GM21447 (cell line): ENCODE measurements around the gene HMMR.
"Not testable (repeated sequence)": the region's sequence is repeated elsewhere in the genome, so short reads cannot be mapped to it uniquely, and the experiment has no call there.

Experiments
- ATAC-seq: cut with Tn5 transposase; IDR thresholded peaks from one replicate; pipeline ENCODE4 v1.9.1; 2021; ENCODE audit not compliant: unreplicated experiment

HMMR gene

GRCh38 chr5:163505368-163506094 lies 45.1 kb downstream of the HMMR start, which contains the start of gene MAT2B:
Gene MAT2B, plus strand, starts transcription at chr5:163505619. Its CDS starts 68 bp downstream, at chr5:163505687.
- peak; percentile 81 for ATAC-seq

GRCh38 chr5:163506095-163506457 lies 45.6 kb downstream of the HMMR start:
- ATAC-seq, result peak; percentile 10

- ATAC-seq, result no peak
Observed at GRCh38 chr5:163506726-163507125, 46.3 kb downstream of the HMMR start.

GRCh38 chr5:163508753-163509152 lies 48.3 kb downstream of the HMMR start:
- no peak for ATAC-seq

GRCh38 chr5:163509291-163509951 lies 49.0 kb downstream of the HMMR start:
- no peak for ATAC-seq

GRCh38 chr5:163512526-163512925 lies 52.1 kb downstream of the HMMR start:
- ATAC-seq, result no peak

GRCh38 chr5:163525096-163525495 lies 64.7 kb downstream of the HMMR start:
- ATAC-seq, result no peak

- ATAC-seq, result no peak
Observed at GRCh38 chr5:163529698-163530097, 69.3 kb downstream of the HMMR start.

GRCh38 chr5:163531272-163531671 lies 70.8 kb downstream of the HMMR start:
- no peak for ATAC-seq

- ATAC-seq, result no peak
Observed at GRCh38 chr5:163532171-163533084, 72.0 kb downstream of the HMMR start.

- ATAC-seq, result no peak
Observed at GRCh38 chr5:163533223-163533622, 72.8 kb downstream of the HMMR start.

GRCh38 chr5:163534492-163535094 lies 74.2 kb downstream of the HMMR start:
- ATAC-seq, result no peak

- no peak for ATAC-seq
Observed at GRCh38 chr5:163535290-163535689, 74.9 kb downstream of the HMMR start.

GRCh38 chr5:163536442-163536841 lies 76.0 kb downstream of the HMMR start:
- not testable (repeated sequence) for ATAC-seq

- no peak for ATAC-seq
Observed at GRCh38 chr5:163540696-163541095, 80.3 kb downstream of the HMMR start.
